ENCODE measurements around the gene ACACA. TPM values are rescaled to one million over a fixed set of nuclear protein-coding genes. Genes with fewer than 3 reads are reported as not detected.
A peak's percentile ranks its signal among the peaks of the same experiment; 100 is the strongest.

The ACACA gene
- total and polyA plus RNA-seq, 8 donors: 9.1 to 31.6 (median 13.1) TPM

GRCh38 chr17:37088459-37088858 is 318.2 kb downstream of the ACACA start:
- ATAC-seq: peak in 2 of 4 donors; percentile 39 to 78
- no peak for DNase-seq
- H3K36me3 ChIP-seq: no peaks in the 10 kb centered on the region

GRCh38 chr17:37087683-37088082 is 319.0 kb downstream of the ACACA start:
- WGBS, 2 donors: 89 to 93% methylated on average over 5 of the region's 5 CpGs
- intact Hi-C loops (cut with DNase I): no loop called here

More at GRCh38 chr17:37088459-37088858, 318.2 kb downstream of the ACACA start:
- no peak overlapping the region for H3K27ac ChIP-seq
- no peaks in the 10 kb centered on the region for H3K27me3 ChIP-seq
- H3K4me1 ChIP-seq: no peaks in the 10 kb centered on the region
- 56 to 57% methylated on average over 3 of the region's 3 CpGs for WGBS, 2 donors
- intact Hi-C loops (cut with DNase I): no loop called here
- H3K9me3 ChIP-seq: no peaks in the 10 kb centered on the region
- no peak overlapping the region for H3K4me3 ChIP-seq
- no peak for FAIRE-seq
- TF ChIP-seq CTCF (IDR thresholded peaks at IDR 0.05): no peak

GRCh38 chr17:37086948-37087347 is 319.7 kb downstream of the ACACA start:
- 88 to 92% methylated on average over 3 of the region's 3 CpGs for WGBS, 2 donors
- H3K27me3 ChIP-seq: no peaks in the 10 kb centered on the region
- DNase-seq (no peak), ATAC-seq (no peak), FAIRE-seq (no peak)
- H3K9me3 ChIP-seq: no peaks in the 10 kb centered on the region
- no peak overlapping the region for H3K4me3 ChIP-seq
- no peak overlapping the region for H3K27ac ChIP-seq
- intact Hi-C loops (cut with DNase I): no loop called here
- no peak for TF ChIP-seq CTCF (IDR thresholded peaks at IDR 0.05)
- no peaks in the 10 kb centered on the region for H3K36me3 ChIP-seq
- H3K4me1 ChIP-seq: no peaks in the 10 kb centered on the region

More at GRCh38 chr17:37087683-37088082, 319.0 kb downstream of the ACACA start:
- Histone ChIP-seq H3K27ac (no peak overlapping the region), H3K4me1 (no peaks in the 10 kb centered on the region), H3K9me3 (no peaks in the 10 kb centered on the region), H3K4me3 (no peak overlapping the region), H3K36me3 (no peaks in the 10 kb centered on the region), H3K27me3 (no peaks in the 10 kb centered on the region)
- ATAC-seq (no peak), FAIRE-seq (no peak), DNase-seq (no peak)
- no peak for TF ChIP-seq CTCF (IDR thresholded peaks at IDR 0.05)

- no peak overlapping the region for H3K27ac ChIP-seq
- no peaks in the 10 kb centered on the region for H3K4me1 ChIP-seq
- no peaks in the 10 kb centered on the region for H3K36me3 ChIP-seq
- H3K4me3 ChIP-seq: no peak overlapping the region
- DNase-seq: no peak
- ATAC-seq: no peak
- intact Hi-C loops (cut with DNase I): no loop called here
- H3K9me3 ChIP-seq: no peaks in the 10 kb centered on the region
- TF ChIP-seq CTCF (IDR thresholded peaks at IDR 0.05): no peak
- no peaks in the 10 kb centered on the region for H3K27me3 ChIP-seq
- FAIRE-seq: no peak
- WGBS, 2 donors: 91 to 95% methylated on average over 3 of the region's 3 CpGs
These were observed 320.3 kb downstream of the ACACA start for GRCh38 chr17:37086334-37086733.

GRCh38 chr17:37084372-37084771 is 322.3 kb downstream of the ACACA start:
- no peaks in the 10 kb centered on the region for H3K9me3 ChIP-seq
- ATAC-seq (no peak), FAIRE-seq (no peak), DNase-seq (no peak)
- H3K27ac ChIP-seq: no peak overlapping the region
- H3K27me3 ChIP-seq: no peaks in the 10 kb centered on the region
- intact Hi-C loops (cut with DNase I): no loop called here
- 78 to 80% methylated on average over 5 of the region's 5 CpGs for WGBS, 2 donors
- no peak for TF ChIP-seq CTCF (IDR thresholded peaks at IDR 0.05)
- no peak overlapping the region for H3K4me3 ChIP-seq
- no peaks in the 10 kb centered on the region for H3K4me1 ChIP-seq
- no peaks in the 10 kb centered on the region for H3K36me3 ChIP-seq
